ENCODE results near the gene FNDC3B. TPM values are rescaled to one million over a fixed set of nuclear protein-coding genes. Genes with fewer than 3 reads are reported as not detected.

FNDC3B gene
- total and polyA plus RNA-seq, 5 donors from 2014 or later: 6.8 to 31.8 (median 11.7) TPM

GRCh38 chr3:172078721-172079120 is 39.3 kb downstream of the FNDC3B start:
- Histone ChIP-seq H3K27me3 (ENCODE audit: control insufficient read depth, insufficient read depth, low read length) (no peaks in the 10 kb centered on the region), H3K36me3 (ENCODE audit: control insufficient read depth, insufficient read depth, low read length) (peaks cover 4% of the 10 kb centered on the region), H3K4me1 (ENCODE audit: control insufficient read depth, insufficient read depth, low read length, poor library complexity, severe bottlenecking) (no peaks in the 10 kb centered on the region), H3K27ac (ENCODE audit: insufficient read depth, low read length, poor library complexity, severe bottlenecking) (no peak overlapping the region), H3K9me3 (ENCODE audit: control insufficient read depth in 2 of 2, low read length in 2 of 2) (no peaks in the 10 kb centered on the region), H3K4me3 (ENCODE audit: low read depth, low read length) (no peak overlapping the region)
- DNase-seq (no peak), ATAC-seq (ENCODE audit: low read depth in 2 of 2) (no peak)
- H3K4me1 Mint-ChIP-seq: peaks cover 7 to 37% (median 28%) of the 10 kb centered on the region in 4 donors
- H3K27me3 Mint-ChIP-seq: no peaks in the 10 kb centered on the region
- H3K9me3 Mint-ChIP-seq: no peaks in the 10 kb centered on the region
- H3K27ac Mint-ChIP-seq: no peak overlapping the region
- H3K36me3 Mint-ChIP-seq: peaks cover 17% of the 10 kb centered on the region
- H3K4me3 Mint-ChIP-seq: no peak overlapping the region

- Histone ChIP-seq H3K4me1 (ENCODE audit: control insufficient read depth, insufficient read depth, low read length, poor library complexity, severe bottlenecking) (no peaks in the 10 kb centered on the region), H3K36me3 (ENCODE audit: control insufficient read depth, insufficient read depth, low read length) (peaks cover 4% of the 10 kb centered on the region), H3K27me3 (ENCODE audit: control insufficient read depth, insufficient read depth, low read length) (no peaks in the 10 kb centered on the region), H3K9me3 (ENCODE audit: control insufficient read depth in 2 of 2, low read length in 2 of 2) (no peaks in the 10 kb centered on the region), H3K27ac (ENCODE audit: insufficient read depth, low read length, poor library complexity, severe bottlenecking) (no peak overlapping the region), H3K4me3 (ENCODE audit: low read depth, low read length) (no peak overlapping the region)
- H3K27ac Mint-ChIP-seq: peak overlapping the region in 1 of 3 donors; percentile 4
- H3K9me3 Mint-ChIP-seq: no peaks in the 10 kb centered on the region
- peaks cover 14% of the 10 kb centered on the region for H3K36me3 Mint-ChIP-seq
- no peaks in the 10 kb centered on the region for H3K27me3 Mint-ChIP-seq
- H3K4me3 Mint-ChIP-seq: no peak overlapping the region
- H3K4me1 Mint-ChIP-seq: peaks cover 7 to 36% (median 27%) of the 10 kb centered on the region in 4 donors
- ATAC-seq (ENCODE audit: low read depth in 2 of 2) (no peak), DNase-seq (no peak)
Observed at GRCh38 chr3:172079326-172079976, 40.1 kb downstream of the FNDC3B start.

GRCh38 chr3:172080503-172080902 is 41.1 kb downstream of the FNDC3B start:
- no peak for ATAC-seq (ENCODE audit: low read depth in 2 of 2)
- no peaks in the 10 kb centered on the region for H3K9me3 Mint-ChIP-seq
- no peak for DNase-seq
- no peaks in the 10 kb centered on the region for H3K9me3 ChIP-seq (ENCODE audit: control insufficient read depth in 2 of 2, low read length in 2 of 2)
- peaks cover 12% of the 10 kb centered on the region for H3K36me3 Mint-ChIP-seq
- H3K27ac ChIP-seq (ENCODE audit: insufficient read depth, low read length, poor library complexity, severe bottlenecking): no peak overlapping the region
- H3K4me3 Mint-ChIP-seq: no peak overlapping the region
- H3K4me1 Mint-ChIP-seq: peaks cover 14 to 40% (median 32%) of the 10 kb centered on the region in 4 donors
- H3K27me3 ChIP-seq (ENCODE audit: control insufficient read depth, insufficient read depth, low read length): no peaks in the 10 kb centered on the region
- no peaks in the 10 kb centered on the region for H3K27me3 Mint-ChIP-seq
- no peaks in the 10 kb centered on the region for H3K4me1 ChIP-seq (ENCODE audit: control insufficient read depth, insufficient read depth, low read length, poor library complexity, severe bottlenecking)
- peak overlapping the region in 1 of 3 donors; percentile 19 for H3K27ac Mint-ChIP-seq
- H3K4me3 ChIP-seq (ENCODE audit: low read depth, low read length): no peak overlapping the region
- H3K36me3 ChIP-seq (ENCODE audit: control insufficient read depth, insufficient read depth, low read length): peaks cover 4% of the 10 kb centered on the region

DNA sequence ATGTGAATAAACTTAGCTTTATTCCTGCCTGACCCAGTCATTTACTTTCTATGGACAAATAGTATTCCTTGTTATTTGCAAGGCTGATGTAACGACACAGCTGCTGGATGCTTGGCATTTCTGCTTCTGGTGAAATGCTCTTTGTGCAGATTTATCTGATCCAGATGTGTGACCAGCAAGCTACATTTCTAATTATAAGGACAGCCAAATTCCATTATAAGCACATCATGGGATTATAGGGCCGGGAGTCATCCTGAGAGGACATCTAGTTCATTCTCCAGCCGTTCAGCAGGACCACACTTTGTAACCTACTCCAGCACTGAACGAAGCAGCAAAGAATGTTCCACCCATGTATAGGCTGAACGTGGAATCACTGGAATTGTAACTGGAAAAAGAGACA is 42.9 kb downstream of the FNDC3B start:
- H3K36me3 Mint-ChIP-seq: peaks cover 14% of the 10 kb centered on the region
- ATAC-seq (ENCODE audit: low read depth in 2 of 2) (no peak), DNase-seq (no peak)
- Histone ChIP-seq H3K36me3 (ENCODE audit: control insufficient read depth, insufficient read depth, low read length) (peaks cover 4% of the 10 kb centered on the region), H3K4me1 (ENCODE audit: control insufficient read depth, insufficient read depth, low read length, poor library complexity, severe bottlenecking) (peaks cover 3% of the 10 kb centered on the region), H3K9me3 (ENCODE audit: control insufficient read depth in 2 of 2, low read length in 2 of 2) (no peaks in the 10 kb centered on the region), H3K27ac (ENCODE audit: insufficient read depth, low read length, poor library complexity, severe bottlenecking) (no peak overlapping the region), H3K4me3 (ENCODE audit: low read depth, low read length) (no peak overlapping the region), H3K27me3 (ENCODE audit: control insufficient read depth, insufficient read depth, low read length) (no peaks in the 10 kb centered on the region)
- H3K27ac Mint-ChIP-seq: no peak overlapping the region
- peaks cover 25 to 42% (median 40%) of the 10 kb centered on the region in 4 donors for H3K4me1 Mint-ChIP-seq
- H3K4me3 Mint-ChIP-seq: no peak overlapping the region
- no peaks in the 10 kb centered on the region for H3K27me3 Mint-ChIP-seq
- peaks cover 0 to 1% (median 0%) of the 10 kb centered on the region in 7 donors for H3K9me3 Mint-ChIP-seq

DNA sequence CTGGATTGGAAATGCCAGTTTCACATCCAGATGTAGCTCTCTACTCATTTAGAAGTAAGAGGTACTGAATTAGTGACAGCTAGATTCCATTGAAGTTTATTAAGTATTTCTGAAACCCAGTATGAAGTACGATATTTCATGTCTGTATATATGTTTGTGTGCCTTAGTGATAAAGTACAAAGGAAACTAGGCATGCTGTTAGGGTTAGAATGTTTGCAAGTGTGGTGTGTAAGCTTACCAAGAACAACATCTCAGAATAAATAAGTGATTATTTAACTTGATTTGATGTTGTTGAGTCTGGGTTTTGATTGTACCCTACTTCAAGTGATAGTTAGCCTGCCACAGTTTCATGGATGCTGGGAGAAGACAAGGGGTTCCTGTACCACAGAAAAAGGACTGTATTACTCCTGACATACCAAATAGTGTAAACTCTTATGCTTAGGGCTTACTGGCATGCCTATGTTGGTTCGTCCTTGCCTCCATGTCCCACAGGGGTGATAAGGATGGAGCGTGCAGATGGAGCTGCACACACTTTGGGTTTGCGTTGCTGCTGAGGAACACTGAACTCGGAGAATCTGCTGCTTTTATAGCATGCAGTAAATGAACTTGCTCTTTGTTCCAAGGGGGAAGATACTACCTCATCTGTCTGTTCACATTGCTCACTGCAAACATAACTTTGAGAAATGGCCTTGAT is 43.6 kb downstream of the FNDC3B start:
- Histone ChIP-seq H3K27ac (ENCODE audit: insufficient read depth, low read length, poor library complexity, severe bottlenecking) (no peak overlapping the region), H3K27me3 (ENCODE audit: control insufficient read depth, insufficient read depth, low read length) (no peaks in the 10 kb centered on the region), H3K36me3 (ENCODE audit: control insufficient read depth, insufficient read depth, low read length) (peaks cover 4% of the 10 kb centered on the region), H3K4me3 (ENCODE audit: low read depth, low read length) (no peak overlapping the region), H3K9me3 (ENCODE audit: control insufficient read depth in 2 of 2, low read length in 2 of 2) (no peaks in the 10 kb centered on the region), H3K4me1 (ENCODE audit: control insufficient read depth, insufficient read depth, low read length, poor library complexity, severe bottlenecking) (peaks cover 10% of the 10 kb centered on the region)
- Mint-ChIP-seq H3K4me3 (no peak overlapping the region), H3K36me3 (peaks cover 14% of the 10 kb centered on the region), H3K4me1 (peaks cover 32 to 48% (median 46%) of the 10 kb centered on the region in 4 donors), H3K27ac (peak overlapping the region in 1 of 3 donors; percentile 60), H3K9me3 (peaks cover 0 to 1% (median 0%) of the 10 kb centered on the region in 7 donors), H3K27me3 (no peaks in the 10 kb centered on the region)
- ATAC-seq (ENCODE audit: low read depth in 2 of 2) (no peak), DNase-seq (no peak)

- H3K36me3 ChIP-seq (ENCODE audit: control insufficient read depth, insufficient read depth, low read length): peaks cover 4% of the 10 kb centered on the region
- no peak overlapping the region for H3K27ac Mint-ChIP-seq
- DNase-seq (no peak), ATAC-seq (ENCODE audit: low read depth in 2 of 2) (no peak)
- no peaks in the 10 kb centered on the region for H3K9me3 ChIP-seq (ENCODE audit: control insufficient read depth in 2 of 2, low read length in 2 of 2)
- peaks cover 12% of the 10 kb centered on the region for H3K4me1 ChIP-seq (ENCODE audit: control insufficient read depth, insufficient read depth, low read length, poor library complexity, severe bottlenecking)
- H3K4me3 Mint-ChIP-seq: no peak overlapping the region
- H3K27me3 ChIP-seq (ENCODE audit: control insufficient read depth, insufficient read depth, low read length): no peaks in the 10 kb centered on the region
- peaks cover 0 to 1% (median 0%) of the 10 kb centered on the region in 7 donors for H3K9me3 Mint-ChIP-seq
- H3K36me3 Mint-ChIP-seq: peaks cover 10% of the 10 kb centered on the region
- no peak overlapping the region for H3K4me3 ChIP-seq (ENCODE audit: low read depth, low read length)
- no peak overlapping the region for H3K27ac ChIP-seq (ENCODE audit: insufficient read depth, low read length, poor library complexity, severe bottlenecking)
- no peaks in the 10 kb centered on the region for H3K27me3 Mint-ChIP-seq
- peaks cover 36 to 51% (median 41%) of the 10 kb centered on the region in 4 donors for H3K4me1 Mint-ChIP-seq
Observed at GRCh38 chr3:172083995-172084409, 44.6 kb downstream of the FNDC3B start.

DNA sequence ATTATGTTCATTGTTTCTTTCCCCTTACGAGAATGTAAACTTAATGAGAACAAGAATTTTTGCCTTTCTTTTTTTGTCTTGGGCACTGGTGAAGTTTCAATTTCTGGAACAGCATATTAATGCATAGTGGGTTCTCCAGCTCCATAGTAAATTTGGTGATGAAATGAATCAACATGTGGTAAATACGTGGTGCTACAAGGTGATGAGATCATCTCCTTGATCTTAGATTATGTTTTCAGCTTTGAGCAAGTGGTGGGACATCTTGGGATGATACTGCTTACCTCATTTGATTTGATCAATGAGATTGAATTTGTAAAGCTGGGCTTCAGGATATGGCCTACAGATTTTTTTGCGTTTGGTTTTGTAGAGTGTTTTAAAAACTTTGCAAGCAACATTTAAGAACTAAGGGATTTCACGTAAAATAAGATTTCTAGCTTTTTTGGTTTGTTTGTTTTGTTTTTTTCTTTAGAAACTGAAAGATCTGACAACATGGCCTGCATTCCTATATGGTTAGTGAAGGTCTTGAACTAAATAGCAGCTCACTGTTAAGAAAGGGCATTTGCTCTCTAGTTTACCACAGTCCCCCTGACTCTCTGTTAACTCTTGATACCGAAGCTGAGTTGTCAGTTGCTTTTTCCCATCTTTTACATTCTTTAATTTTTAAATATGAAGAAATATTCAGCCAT is 45.6 kb downstream of the FNDC3B start:
- Mint-ChIP-seq H3K9me3 (peaks cover 0 to 1% (median 0%) of the 10 kb centered on the region in 7 donors), H3K4me3 (no peak overlapping the region), H3K36me3 (peaks cover 10% of the 10 kb centered on the region), H3K27me3 (no peaks in the 10 kb centered on the region), H3K27ac (peak overlapping the region in 2 of 3 donors; percentile 21 to 24), H3K4me1 (peaks cover 33 to 43% (median 39%) of the 10 kb centered on the region in 4 donors)
- Histone ChIP-seq H3K27me3 (ENCODE audit: control insufficient read depth, insufficient read depth, low read length) (no peaks in the 10 kb centered on the region), H3K27ac (ENCODE audit: insufficient read depth, low read length, poor library complexity, severe bottlenecking) (no peak overlapping the region), H3K4me3 (ENCODE audit: low read depth, low read length) (no peak overlapping the region), H3K9me3 (ENCODE audit: control insufficient read depth in 2 of 2, low read length in 2 of 2) (no peaks in the 10 kb centered on the region), H3K36me3 (ENCODE audit: control insufficient read depth, insufficient read depth, low read length) (peaks cover 4% of the 10 kb centered on the region), H3K4me1 (ENCODE audit: control insufficient read depth, insufficient read depth, low read length, poor library complexity, severe bottlenecking) (peaks cover 12% of the 10 kb centered on the region)
- ATAC-seq (ENCODE audit: low read depth in 2 of 2): no peak
- no peak for DNase-seq
